H1 (cell line): Measurements from ENCODE around the gene ZNF548. TPM values are rescaled to one million over a fixed set of nuclear protein-coding genes. Genes with fewer than 3 reads are reported as not detected.

Experiments used
- CEBPB ChIP-seq: IDR thresholded peaks from 2 replicates; pipeline ENCODE4 v1.6.1; 2012; ENCODE audit warnings: low read depth, low read length
- CHD7 ChIP-seq: fragments of 300-600 bp; sonication (generic); IDR thresholded peaks from 2 replicates; pipeline ENCODE4 v1.7.1; 2012; ENCODE audit warnings: low read length, moderate library complexity, mild to moderate bottlenecking, inconsistent platforms; ENCODE audit not compliant: insufficient replicate concordance
- CTBP2 ChIP-seq: IDR thresholded peaks from 2 replicates; pipeline ENCODE4 v1.7.0; 2011; ENCODE audit warnings: borderline replicate concordance, mild to moderate bottlenecking, moderate library complexity, mixed read lengths, low read length; ENCODE audit not compliant: insufficient read depth, insufficient read length
- EP300 ChIP-seq, 2 experiments: IDR thresholded peaks; 1 replicate in 1 of 2; 2 replicates in 1 of 2; pipeline ENCODE4 v1.6.1; 2011 to 2012; ENCODE audit warnings: low read depth in 2 of 2, low read length in 2 of 2, mild to moderate bottlenecking in 2 of 2, borderline replicate concordance in 1 of 2, inconsistent platforms in 1 of 2, moderate library complexity in 1 of 2
- PHF8 ChIP-seq: fragments of 200-600 bp; sonication (generic); conservative IDR thresholded peaks from 2 replicates; pipeline ENCODE4 v1.7.1; 2012; ENCODE audit warnings: low read depth, mild to moderate bottlenecking, inconsistent platforms, low read length, moderate library complexity
- POLR2A ChIP-seq, 2 experiments: IDR thresholded peaks; 1 replicate in 1 of 2; 2 replicates in 1 of 2; pipeline ENCODE4 v1.6.1; 2011; ENCODE audit warnings: low read depth in 2 of 2, low read length in 2 of 2, mild to moderate bottlenecking in 2 of 2; ENCODE audit errors: control extremely low read depth in 1 of 2
- SAP30 ChIP-seq: fragments of 300-600 bp; sonication (generic); IDR thresholded peaks from 2 replicates; pipeline ENCODE4 v1.7.1; 2012; ENCODE audit warnings: low read length, moderate library complexity, mild to moderate bottlenecking, inconsistent platforms; ENCODE audit not compliant: insufficient read depth, insufficient replicate concordance
- SIRT6 ChIP-seq: IDR thresholded peaks from one replicate; pipeline ENCODE4 v1.7.1; 2012; ENCODE audit warnings: low read length, inconsistent platforms
- SRF ChIP-seq: IDR thresholded peaks from 2 replicates; pipeline ENCODE4 v1.6.1; 2011; ENCODE audit warnings: mild to moderate bottlenecking, low read depth, low read length, moderate library complexity
- TAF1 ChIP-seq: IDR thresholded peaks from 2 replicates; pipeline ENCODE4 v1.6.1; 2011; ENCODE audit warnings: mild to moderate bottlenecking, low read depth, low read length
- polyA plus RNA-seq, 7 experiments: library from polyadenylated mRNA; depleted of rRNA in 3 of 7; stranded (reverse) in 5 of 7; unstranded in 2 of 7; fragments of >200 nt in 5 of 7; fragments of 200-250 nt in 2 of 7; gene quantifications; 1 replicate in 5 of 7; 2 replicates in 1 of 7; 4 replicates in 1 of 7; pipeline versions ENCODE4 v1.2.1 to v1.2.3, GENCODE V29; 2011 to 2013; ENCODE audit warnings: missing spikeins in 2 of 7, mixed read lengths in 2 of 7
- total RNA-seq: library from RNA; stranded (reverse); fragmentation: NEBNext Ultra II Directional; extraction: Animal tissue kit (Norgen Biotek cat#: 25700); gene quantifications from 2 replicates; pipeline ENCODE4 v1.2.1, GENCODE V29; 2021

Gene ZNF548
- total and polyA plus RNA-seq, 2 of the 8 experiments (the other 6 are each of a cell fraction or from before 2014, with no cell fraction given), result 7.4 to 9.9 TPM

- TF ChIP-seq CHD7, result no peak
- TF ChIP-seq SRF, result no peak
- no peak for TF ChIP-seq EP300 (IDR thresholded peaks at IDR 0.05; ENCODE audit: borderline replicate concordance in 1 of 2, low read depth in 2 of 2, low read length in 2 of 2)
- no peak for TF ChIP-seq CEBPB
- TF ChIP-seq SIRT6, result no peak
- no peak for TF ChIP-seq CTBP2
- TF ChIP-seq SAP30, result no peak
- TF ChIP-seq POLR2A (IDR thresholded peaks at IDR 0.05; ENCODE audit: control extremely low read depth in 1 of 2, low read depth in 2 of 2, low read length in 2 of 2), result no peak
- TF ChIP-seq TAF1, result no peak
- TF ChIP-seq PHF8, result no peak
Measured at GRCh38 chr19:57403737-57404563, 14.3 kb downstream of the ZNF548 start (continued).
